Measurements from ENCODE around the gene FAM222A.

DNA sequence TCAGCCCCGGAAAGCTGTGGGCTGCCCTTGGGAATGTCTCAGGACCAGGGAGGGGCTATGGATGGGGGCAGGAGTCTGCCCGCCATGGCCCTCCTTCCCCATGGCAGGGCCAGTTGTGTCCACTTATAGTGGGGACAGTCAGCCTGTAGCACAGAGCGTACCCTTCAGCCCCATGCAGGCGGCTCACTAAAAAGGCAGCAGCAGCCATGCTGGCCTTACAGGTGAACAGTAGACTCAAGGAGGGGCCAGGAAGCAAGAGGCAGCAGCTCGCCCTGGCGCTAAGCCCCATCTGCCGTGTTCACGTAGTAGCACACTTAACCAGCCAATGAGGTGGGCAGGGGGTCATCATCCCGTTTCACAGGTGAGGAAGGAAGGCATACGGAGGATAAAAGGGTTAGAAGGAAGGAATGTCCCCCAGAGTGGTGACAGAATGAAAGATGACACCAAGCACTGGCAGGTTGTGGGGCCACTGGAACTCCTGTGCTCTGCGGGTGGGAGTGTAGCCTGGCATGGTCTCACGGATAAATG is 52.7 kb downstream of the FAM222A start:
- TF ChIP-seq CTCF (IDR thresholded peaks at IDR 0.05) (no peak), EP300 (IDR thresholded peaks at IDR 0.05; ENCODE audit: low read depth) (no peak), POLR2A (IDR thresholded peaks at IDR 0.05) (no peak)
